IMR-90 (cell line): ENCODE measurements around the gene HDAC9.

Experiments
- CTCF ChIP-seq: conservative IDR thresholded peaks from 2 replicates; pipeline ENCODE4 v1.5.1; 2012; ENCODE audit warnings: mild to moderate bottlenecking, low read depth, low read length, improper control_type of control experiment
- FOS ChIP-seq: fragments of 150-350 bp; IDR thresholded peaks from 2 replicates; pipeline ENCODE4 v1.6.1; 2016; ENCODE audit warnings: low read depth, low read length
- MAFK ChIP-seq: IDR thresholded peaks from 2 replicates; pipeline ENCODE4 v1.6.1; 2012; ENCODE audit warnings: low read depth, low read length, improper control_type of control experiment
- POLR2A ChIP-seq: IDR thresholded peaks from 2 replicates; pipeline ENCODE4 v1.6.1; 2012; ENCODE audit warnings: mild to moderate bottlenecking, low read depth, low read length
- USF2 ChIP-seq: fragments of 150-350 bp; IDR thresholded peaks from 2 replicates; pipeline ENCODE4 v1.6.1; 2017; ENCODE audit warnings: mild to moderate bottlenecking, antibody characterized with exemption, low read length, low read depth

GRCh38 chr7:19051767-19052375 is 556.3 kb downstream of the HDAC9 start:
- peak; percentile 57 for TF ChIP-seq CTCF
- TF ChIP-seq USF2 = no peak
- no peak for TF ChIP-seq MAFK
- no peak for TF ChIP-seq POLR2A
- TF ChIP-seq FOS = no peak
